K562 (cell line): ENCODE data around the gene TRIM14. TPM values are rescaled to one million over a fixed set of nuclear protein-coding genes. Genes with fewer than 3 reads are reported as not detected.

ENCODE experiments used
- ATAC-seq: fragments of 200-7000 bp; cut with Tn5 transposase; 3 replicates; pipeline ENCODE4 v1.9.1; 2020; ENCODE audit warnings: moderate library complexity
- BruUV-seq: library from RNA; stranded (reverse); fragments of 400-500 nt; replicated peaks from 2 replicates; lab custom pipeline; 2021; lab: Mats Ljungman, UMichigan
- CTCF ChIA-PET: fragments of 300-600 bp; formaldehyde crosslinking; extraction: SDS; loops from one replicate; lab custom pipeline; 2021; ENCODE audit warnings: low intra/inter-chr PET ratio; lab: Yijun Ruan, JAX
- POLR2A ChIA-PET: fragments of 300-600, 350-650 bp; sonication (Branson Sonifier 250); formaldehyde crosslinking; extraction: SDS; loops from one replicate; lab custom pipeline; 2021; ENCODE audit warnings: antibody characterized with exemption, inconsistent platforms; lab: Yijun Ruan, JAX
- DNase-seq, 4 experiments: peaks; one replicate each; pipeline versions ENCODE4 v3.0.0 to v3.0.0-alpha.2; 2011 to 2018; ENCODE audit warnings: low spot score in 3 of 4, mixed read lengths in 3 of 4; ENCODE audit errors: extremely low read depth in 1 of 4
- FAIRE-seq: peaks from 2 replicates; lab custom pipeline; 2011; peaks lifted over from hg19 to GRCh38; lab: Jason Lieb, UNC
- H2AFZ ChIP-seq: 2 replicates; pipeline ENCODE4 v1.6.0; 2011; ENCODE audit warnings: low read depth, low read length, control low read depth, inconsistent platforms
- H3K27ac ChIP-seq: fragments of 200-600 bp; 3 replicates; pipeline ENCODE4 v1.8.0; 2011; ENCODE audit warnings: low read depth, mild to moderate bottlenecking, control low read depth, inconsistent platforms, low read length, moderate library complexity, mixed read lengths; ENCODE audit errors: extremely low read depth
- H3K27me3 ChIP-seq, 2 experiments: fragments of 300-600 bp in 1 of 2; 2 replicates in 1 of 2; 3 replicates in 1 of 2; pipeline versions ENCODE4 v1.6.0 to v1.8.0; 2011; ENCODE audit warnings: inconsistent platforms in 2 of 2, low read length in 2 of 2, mild to moderate bottlenecking in 1 of 2, mixed read lengths in 1 of 2, moderate library complexity in 1 of 2; ENCODE audit not compliant: control insufficient read depth in 2 of 2, insufficient read depth in 2 of 2
- H3K36me3 ChIP-seq: fragments of 300-600 bp; 3 replicates; pipeline ENCODE4 v1.8.0; 2011; ENCODE audit warnings: mild to moderate bottlenecking, low read length, inconsistent platforms; ENCODE audit not compliant: control insufficient read depth, insufficient read depth
- H3K4me1 ChIP-seq, 2 experiments: fragments of 200-600 bp in 1 of 2; replicated peaks in 1 of 2; 2 replicates in 1 of 2; 3 replicates in 1 of 2; pipeline versions ENCODE4 v1.5.1 to v1.8.0; 2011; ENCODE audit warnings: inconsistent platforms in 2 of 2, low read length in 2 of 2, mild to moderate bottlenecking in 1 of 2, mixed read lengths in 1 of 2, moderate library complexity in 1 of 2; ENCODE audit not compliant: control insufficient read depth in 2 of 2, insufficient read depth in 2 of 2
- H3K4me2 ChIP-seq: 2 replicates; pipeline ENCODE4 v1.6.1; 2011; ENCODE audit warnings: low read length, control low read depth, inconsistent platforms, mixed read lengths; ENCODE audit not compliant: insufficient read depth
- H3K4me3 ChIP-seq: fragments of 200-600 bp; sonication (generic), shearing (Covaris generic); 2 replicates; pipeline ENCODE4 v1.5.1; 2016; ENCODE audit warnings: control low read depth, inconsistent platforms
- H3K79me2 ChIP-seq: fragments of 200-600 bp; 3 replicates; pipeline ENCODE4 v1.8.0; 2011; ENCODE audit warnings: low read length, inconsistent platforms; ENCODE audit not compliant: control insufficient read depth, insufficient read depth
- H3K9ac ChIP-seq, 2 experiments: 2 replicates each; pipeline versions ENCODE4 v1.6.0 to v1.6.1; 2011; ENCODE audit warnings: low read depth in 2 of 2, low read length in 2 of 2, control low read depth in 1 of 2, inconsistent platforms in 1 of 2, mild to moderate bottlenecking in 1 of 2, mixed read lengths in 1 of 2; ENCODE audit not compliant: insufficient read depth in 1 of 2
- H3K9me1 ChIP-seq: one replicate; pipeline ENCODE4 v1.6.0; 2011; ENCODE audit warnings: inconsistent platforms, mild to moderate bottlenecking, low read length, moderate library complexity; ENCODE audit not compliant: control insufficient read depth, insufficient read depth
- H3K9me3 ChIP-seq: replicated peaks from 2 replicates; pipeline ENCODE4 v1.5.1; 2011; ENCODE audit warnings: low read depth, low read length, inconsistent platforms; ENCODE audit not compliant: control insufficient read depth, insufficient read depth
- H4K20me1 ChIP-seq: replicated peaks from 2 replicates; pipeline ENCODE4 v1.6.1; 2011; ENCODE audit warnings: low read length, inconsistent platforms, mixed read lengths; ENCODE audit not compliant: control insufficient read depth, insufficient read depth
- ASH1L ChIP-seq: fragments of 450-650 bp; IDR thresholded peaks from 2 replicates; pipeline ENCODE4 v1.6.1; 2018; ENCODE audit warnings: borderline replicate concordance, mild to moderate bottlenecking, low read depth; ENCODE audit not compliant: partially characterized antibody
- BRD9 ChIP-seq: fragments of 450-650 bp; IDR thresholded peaks from 2 replicates; pipeline ENCODE4 v1.6.1; 2018; ENCODE audit warnings: low read depth; ENCODE audit not compliant: partially characterized antibody
- MLLT1 ChIP-seq, 2 experiments: fragments of 450-650 bp; IDR thresholded peaks; 2 replicates each; pipeline ENCODE4 v1.6.1; 2016
- RFX5 ChIP-seq: IDR thresholded peaks from 2 replicates; pipeline ENCODE4 v1.6.1; 2011; ENCODE audit warnings: low read depth, mild to moderate bottlenecking, improper control_type of control experiment, low read length
- ZBTB40 ChIP-seq, 2 experiments: fragments of 450-650 bp in 1 of 2; sonication (generic) in 1 of 2; formaldehyde crosslinking in 1 of 2; IDR thresholded peaks; 2 replicates each; pipeline versions ENCODE4 v1.7.1 to v1.9.0; 2016 to 2022; ENCODE audit warnings: inconsistent platforms in 1 of 2, mild to moderate bottlenecking in 1 of 2, missing genetic modification reagents in 1 of 2
- WGBS: fragments of 100-300 bp; shearing (Covaris generic); methylation state at CpG from one replicate; pipeline ENCODE4 v1.1.6; 2016; ENCODE audit warnings: low coverage, mixed read lengths; ENCODE audit not compliant: insufficient coverage; ENCODE audit errors: missing lambda C conversion rate; 5-methylcytosine and 5-hydroxymethylcytosine counted together
- in situ Hi-C: fragments of 300-500 bp; cut with MboI; formaldehyde crosslinking; loops from 4 replicates; pipeline ENCODE4 v1.15.0; 2018; ENCODE audit warnings: inconsistent platforms, mixed read lengths
- intact Hi-C: fragments of 100-400 bp; cut with micrococcal nuclease; formaldehyde crosslinking; loops from 2 replicates; pipeline ENCODE4 v1.14.2; 2022
- polyA plus RNA-seq, 8 experiments: library from polyadenylated mRNA; depleted of rRNA in 4 of 8; stranded (reverse) in 5 of 8; unstranded in 3 of 8; fragments of >200 nt; fragmentation: Nextera tagmentation in 2 of 8; fragmentation: Illumina TruSeq in 1 of 8; extraction: Ambion mirVana in 2 of 8; extraction: Trizol in 1 of 8; gene quantifications; 2 replicates each; pipeline versions ENCODE4 v1.2.1 to v1.2.3, GENCODE V29; 2011 to 2014; ENCODE audit warnings: inconsistent platforms in 1 of 8, missing spikeins in 1 of 8
- total RNA-seq, 7 experiments: library from RNA; depleted of rRNA in 6 of 7; stranded (reverse); fragments of >200 nt in 6 of 7; fragmentation: Illumina TruSeq in 2 of 7; extraction: Trizol in 2 of 7; gene quantifications; 2 replicates each; pipeline versions ENCODE4 v1.2.1 to v1.2.3, GENCODE V29; 2011 to 2021; ENCODE audit warnings: low replicate concordance in 1 of 7
- TF ChIP-seq, protein P1 (sequence below): fragments of 450-650 bp; IDR thresholded peaks from 2 replicates; pipeline ENCODE4 v1.6.1; 2018; ENCODE audit not compliant: partially characterized antibody

The TRIM14 gene
- total and polyA plus RNA-seq, 9 of the 15 experiments (the other 6 are each of a cell fraction or from before 2014, with no cell fraction given), result 7.6 to 41.0 (median 17.9) TPM

DNA sequence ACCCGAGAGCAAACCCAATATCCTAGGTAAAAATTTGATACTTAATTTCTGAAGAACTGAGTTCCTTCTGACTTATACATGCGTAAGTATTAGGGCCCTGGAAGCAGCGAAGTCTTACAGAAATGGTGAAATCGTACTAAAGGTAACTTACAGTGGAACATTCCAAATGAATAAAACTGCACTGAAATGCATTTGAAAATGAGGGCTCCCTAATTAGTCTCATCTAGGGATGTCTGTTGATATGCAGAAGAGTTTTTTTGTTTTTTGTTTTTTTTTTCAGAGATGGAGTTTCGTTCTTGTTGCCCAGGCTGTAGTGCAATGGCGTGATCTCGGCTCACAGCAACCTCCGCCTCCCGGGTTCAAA lies 72.9 kb downstream of the TRIM14 start:
- FAIRE-seq (no peak), DNase-seq (no peak), ATAC-seq (peak; percentile 33)
- POLR2A ChIA-PET, result interaction anchor here (0.6 to 4.7 kb wide), 11 partner anchors 11 to 298 kb away, joined by 3 to 57 read pairs (median 4); partner anchors contain the start of genes HEMGN, NANS and TRMO
- Histone ChIP-seq H3K27ac (peak overlapping the region; percentile 90), H3K79me2 (peaks cover 61% of the 10 kb centered on the region), H3K4me3 (peak overlapping the region; percentile 55), H4K20me1 (no peaks in the 10 kb centered on the region), H3K4me2 (peak overlapping the region; percentile 76), H3K27me3 (no peaks in the 10 kb centered on the region), H3K4me1 (peaks cover 12 to 19% of the 10 kb centered on the region in 2 experiments; a peak in 3 of 5 replicates), H3K9ac (peak overlapping the region; percentile 64 to 92; a peak in 3 of 4 replicates), H3K9me1 (no peaks in the 10 kb centered on the region), H3K9me3 (peaks cover 4% of the 10 kb centered on the region; the same call in 1 of the 2 replicates), H3K36me3 (peaks cover 43% of the 10 kb centered on the region), H2AFZ (no peak overlapping the region)
- WGBS, result 3% methylated on average over 9 of the region's 9 CpGs
- CTCF ChIA-PET, result no interaction called here
- in situ Hi-C loops (no loop called here), intact Hi-C loops (loop anchor here (5.0 kb wide), 2 partner anchors 59 to 124 kb away; partner anchors contain the start of gene TRMO)
- BruUV-seq, result no TSS peak
- TF ChIP-seq, protein P1, sequence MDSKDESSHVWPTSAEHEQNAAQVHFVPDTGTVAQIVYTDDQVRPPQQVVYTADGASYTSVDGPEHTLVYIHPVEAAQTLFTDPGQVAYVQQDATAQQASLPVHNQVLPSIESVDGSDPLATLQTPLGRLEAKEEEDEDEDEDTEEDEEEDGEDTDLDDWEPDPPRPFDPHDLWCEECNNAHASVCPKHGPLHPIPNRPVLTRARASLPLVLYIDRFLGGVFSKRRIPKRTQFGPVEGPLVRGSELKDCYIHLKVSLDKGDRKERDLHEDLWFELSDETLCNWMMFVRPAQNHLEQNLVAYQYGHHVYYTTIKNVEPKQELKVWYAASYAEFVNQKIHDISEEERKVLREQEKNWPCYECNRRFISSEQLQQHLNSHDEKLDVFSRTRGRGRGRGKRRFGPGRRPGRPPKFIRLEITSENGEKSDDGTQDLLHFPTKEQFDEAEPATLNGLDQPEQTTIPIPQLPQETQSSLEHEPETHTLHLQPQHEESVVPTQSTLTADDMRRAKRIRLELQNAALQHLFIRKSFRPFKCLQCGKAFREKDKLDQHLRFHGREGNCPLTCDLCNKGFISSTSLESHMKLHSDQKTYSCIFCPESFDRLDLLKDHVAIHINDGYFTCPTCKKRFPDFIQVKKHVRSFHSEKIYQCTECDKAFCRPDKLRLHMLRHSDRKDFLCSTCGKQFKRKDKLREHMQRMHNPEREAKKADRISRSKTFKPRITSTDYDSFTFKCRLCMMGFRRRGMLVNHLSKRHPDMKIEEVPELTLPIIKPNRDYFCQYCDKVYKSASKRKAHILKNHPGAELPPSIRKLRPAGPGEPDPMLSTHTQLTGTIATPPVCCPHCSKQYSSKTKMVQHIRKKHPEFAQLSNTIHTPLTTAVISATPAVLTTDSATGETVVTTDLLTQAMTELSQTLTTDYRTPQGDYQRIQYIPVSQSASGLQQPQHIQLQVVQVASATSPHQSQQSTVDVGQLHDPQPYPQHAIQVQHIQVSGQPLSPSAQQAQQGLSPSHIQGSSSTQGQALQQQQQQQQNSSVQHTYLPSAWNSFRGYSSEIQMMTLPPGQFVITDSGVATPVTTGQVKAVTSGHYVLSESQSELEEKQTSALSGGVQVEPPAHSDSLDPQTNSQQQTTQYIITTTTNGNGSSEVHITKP, result peak; percentile 73
- TF ChIP-seq RFX5 (no peak), ZBTB40 (IDR thresholded peaks at IDR 0.05) (0 out of 2 replicates have a peak, but pooled peaks have one; percentile 27), ZBTB40 (CRISPR knock-in tag; IDR thresholded peaks at IDR 0.05) (no peak), BRD9 (peak; percentile 39), MLLT1 (IDR thresholded peaks at IDR 0.05) (peak in 1 of 2 experiments; percentile 26; a peak in 2 of 4 replicates), ASH1L (peak; percentile 11)
